MM.1S (cell line): ENCODE data around the gene CDPF1.
"Not testable (repeated sequence)": the region's sequence is repeated elsewhere in the genome, so short reads cannot be mapped to it uniquely, and the experiment has no call there.

Experiments
- DNase-seq: peaks from one replicate; pipeline ENCODE4 v3.0.0-alpha.2; 2015
- H2AFZ ChIP-seq: fragments of 300-600 bp; sonication (generic); 2 replicates; pipeline ENCODE4 v1.6.0; 2016; ENCODE audit warnings: antibody characterized with exemption, low read length
- H3F3A ChIP-seq: fragments of 300-600 bp; sonication (generic); 2 replicates; pipeline ENCODE4 v1.6.1; 2016; ENCODE audit warnings: mild to moderate bottlenecking, antibody characterized with exemption, low read length, moderate library complexity, mixed read lengths; ENCODE audit not compliant: insufficient read depth
- H3K27ac ChIP-seq: fragments of 300-600 bp; sonication (generic); 2 replicates; pipeline ENCODE4 v1.5.1; 2016; ENCODE audit warnings: mild to moderate bottlenecking, low read length
- H3K27me3 ChIP-seq: fragments of 300-600 bp; sonication (generic); replicated peaks from 2 replicates; pipeline ENCODE4 v1.6.0; 2016; ENCODE audit warnings: low read length; ENCODE audit not compliant: insufficient read depth
- H3K36me3 ChIP-seq: fragments of 300-600 bp; sonication (generic); replicated peaks from 2 replicates; pipeline ENCODE4 v1.6.1; 2016; ENCODE audit warnings: mild to moderate bottlenecking, low read length, mixed read lengths; ENCODE audit not compliant: insufficient read depth
- H3K4me1 ChIP-seq: fragments of 300-600 bp; sonication (generic); 2 replicates; pipeline ENCODE4 v1.6.1; 2016; ENCODE audit warnings: low read length, mixed read lengths
- H3K4me2 ChIP-seq: fragments of 300-600 bp; sonication (generic); 2 replicates; pipeline ENCODE4 v1.6.0; 2016; ENCODE audit warnings: low read depth, low read length
- H3K4me3 ChIP-seq: fragments of 300-600 bp; sonication (generic); 2 replicates; pipeline ENCODE4 v1.5.1; 2016; ENCODE audit warnings: low read length, mixed read lengths
- H3K79me2 ChIP-seq: fragments of 300-600 bp; sonication (generic); 2 replicates; pipeline ENCODE4 v1.6.1; 2016; ENCODE audit warnings: mixed run types, low read length, mixed read lengths
- H3K9ac ChIP-seq: fragments of 300-600 bp; sonication (generic); 2 replicates; pipeline ENCODE4 v1.6.1; 2016; ENCODE audit warnings: low read length, mixed read lengths
- H3K9me2 ChIP-seq: fragments of 300-600 bp; sonication (generic); replicated peaks from 2 replicates; pipeline ENCODE4 v1.6.1; 2016; ENCODE audit warnings: mild to moderate bottlenecking, low read length, mixed read lengths; ENCODE audit not compliant: insufficient read depth
- H3K9me3 ChIP-seq: fragments of 300-600 bp; sonication (generic); replicated peaks from 2 replicates; pipeline ENCODE4 v1.6.1; 2016; ENCODE audit warnings: mild to moderate bottlenecking, low read length, mixed read lengths; ENCODE audit not compliant: insufficient read depth
- H4K20me1 ChIP-seq: fragments of 300-600 bp; sonication (generic); 2 replicates; pipeline ENCODE4 v1.6.1; 2016; ENCODE audit warnings: mild to moderate bottlenecking, low read length, moderate library complexity, mixed read lengths; ENCODE audit not compliant: insufficient read depth
- EZH2 ChIP-seq: fragments of 300-600 bp; sonication (generic); optimal IDR thresholded peaks from 2 replicates; pipeline ENCODE3; 2017; ENCODE audit warnings: low read depth, mild to moderate bottlenecking, antibody characterized with exemption, low read length, mixed read lengths
- EZH2phosphoT487 ChIP-seq: fragments of 300-600 bp; sonication (generic); IDR thresholded peaks from 2 replicates; pipeline ENCODE4 v1.6.1; 2018; ENCODE audit warnings: antibody characterized with exemption, low read length
- TF ChIP-seq, protein P1 (sequence below): fragments of 300-600 bp; sonication (generic); IDR thresholded peaks from 2 replicates; pipeline ENCODE4 v1.5.1; 2016; ENCODE audit warnings: antibody characterized with exemption, low read length, mixed read lengths

CDPF1 gene

GRCh38 chr22:46203601-46203980 is 46.5 kb downstream of the CDPF1 start:
- Histone ChIP-seq H3K9me2 (no peaks in the 10 kb centered on the region), H3K9me3 (no peaks in the 10 kb centered on the region), H3K27ac (no peak overlapping the region), H3K4me2 (no peak overlapping the region), H3K9ac (no peak overlapping the region), H3F3A (no peaks in the 10 kb centered on the region), H2AFZ (no peak overlapping the region), H3K27me3 (no peaks in the 10 kb centered on the region), H4K20me1 (no peaks in the 10 kb centered on the region), H3K79me2 (no peaks in the 10 kb centered on the region), H3K36me3 (no peaks in the 10 kb centered on the region), H3K4me1 (no peaks in the 10 kb centered on the region), H3K4me3 (no peak overlapping the region)
- TF ChIP-seq EZH2 (no peak), EZH2phosphoT487 (no peak)
- TF ChIP-seq, protein P1, sequence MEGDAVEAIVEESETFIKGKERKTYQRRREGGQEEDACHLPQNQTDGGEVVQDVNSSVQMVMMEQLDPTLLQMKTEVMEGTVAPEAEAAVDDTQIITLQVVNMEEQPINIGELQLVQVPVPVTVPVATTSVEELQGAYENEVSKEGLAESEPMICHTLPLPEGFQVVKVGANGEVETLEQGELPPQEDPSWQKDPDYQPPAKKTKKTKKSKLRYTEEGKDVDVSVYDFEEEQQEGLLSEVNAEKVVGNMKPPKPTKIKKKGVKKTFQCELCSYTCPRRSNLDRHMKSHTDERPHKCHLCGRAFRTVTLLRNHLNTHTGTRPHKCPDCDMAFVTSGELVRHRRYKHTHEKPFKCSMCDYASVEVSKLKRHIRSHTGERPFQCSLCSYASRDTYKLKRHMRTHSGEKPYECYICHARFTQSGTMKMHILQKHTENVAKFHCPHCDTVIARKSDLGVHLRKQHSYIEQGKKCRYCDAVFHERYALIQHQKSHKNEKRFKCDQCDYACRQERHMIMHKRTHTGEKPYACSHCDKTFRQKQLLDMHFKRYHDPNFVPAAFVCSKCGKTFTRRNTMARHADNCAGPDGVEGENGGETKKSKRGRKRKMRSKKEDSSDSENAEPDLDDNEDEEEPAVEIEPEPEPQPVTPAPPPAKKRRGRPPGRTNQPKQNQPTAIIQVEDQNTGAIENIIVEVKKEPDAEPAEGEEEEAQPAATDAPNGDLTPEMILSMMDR: no peak
- DNase-seq: no peak

- Histone ChIP-seq H3K79me2 (no peaks in the 10 kb centered on the region), H3K9ac (no peak overlapping the region), H3K27ac (no peak overlapping the region), H3K4me2 (no peak overlapping the region), H3F3A (no peaks in the 10 kb centered on the region), H3K4me1 (no peaks in the 10 kb centered on the region), H4K20me1 (no peaks in the 10 kb centered on the region), H2AFZ (no peak overlapping the region), H3K9me3 (no peaks in the 10 kb centered on the region), H3K4me3 (no peak overlapping the region), H3K9me2 (no peaks in the 10 kb centered on the region), H3K36me3 (no peaks in the 10 kb centered on the region), H3K27me3 (no peaks in the 10 kb centered on the region)
- DNase-seq: no peak
- TF ChIP-seq, protein P1: no peak
- TF ChIP-seq EZH2phosphoT487 (no peak), EZH2 (no peak)
Observed at GRCh38 chr22:46202897-46203600, 47.0 kb downstream of the CDPF1 start.

DNA sequence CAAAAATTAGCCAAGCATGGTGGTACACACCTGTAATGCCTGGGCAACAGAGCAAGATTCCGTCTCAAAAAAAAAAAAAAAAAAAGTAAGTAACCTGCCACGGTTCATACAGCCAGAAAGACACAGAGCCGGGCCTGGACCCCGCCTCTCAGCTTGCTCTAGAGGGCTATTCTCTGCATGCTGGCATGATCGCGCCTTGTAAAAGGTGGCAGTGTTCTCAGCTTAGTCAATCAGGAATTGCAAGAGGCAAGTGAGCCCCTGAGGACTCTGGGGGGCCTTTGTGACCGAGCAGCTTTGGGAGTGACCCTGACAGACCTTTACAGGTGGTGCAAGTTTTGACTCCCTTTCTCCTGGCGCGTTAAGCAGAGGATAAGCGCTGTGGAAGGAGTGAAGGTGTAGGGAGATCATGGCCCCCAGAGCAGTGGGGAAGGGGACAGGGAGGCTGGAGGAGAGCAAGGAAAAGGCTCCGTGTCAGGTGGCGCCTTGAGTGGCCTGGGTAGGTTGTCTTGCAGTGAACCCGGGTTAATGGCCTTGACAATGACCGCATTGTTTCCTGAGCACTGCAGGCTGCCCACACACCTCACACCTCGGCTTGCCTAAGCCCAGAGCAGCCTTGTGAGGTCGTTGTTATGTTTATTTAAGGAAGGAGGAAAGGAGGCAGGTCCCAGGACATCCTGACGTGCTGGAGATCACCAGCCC is 48.9 kb downstream of the CDPF1 start:
- Histone ChIP-seq H4K20me1 (no peaks in the 10 kb centered on the region), H3K9me2 (no peaks in the 10 kb centered on the region), H3K36me3 (no peaks in the 10 kb centered on the region), H3K4me1 (no peaks in the 10 kb centered on the region), H3K9ac (no peak overlapping the region), H3K4me3 (no peak overlapping the region), H3F3A (no peaks in the 10 kb centered on the region), H3K27ac (no peak overlapping the region), H3K9me3 (no peaks in the 10 kb centered on the region), H3K27me3 (no peaks in the 10 kb centered on the region), H2AFZ (no peak overlapping the region), H3K4me2 (no peak overlapping the region), H3K79me2 (no peaks in the 10 kb centered on the region)
- no peak for DNase-seq
- TF ChIP-seq EZH2phosphoT487: no peak
- no peak for TF ChIP-seq EZH2
- TF ChIP-seq, protein P1: no peak

GRCh38 chr22:46198806-46199205 is 51.3 kb downstream of the CDPF1 start:
- H2AFZ ChIP-seq, H3K9me2 ChIP-seq, DNase-seq, H4K20me1 ChIP-seq, H3K36me3 ChIP-seq, H3K4me1 ChIP-seq, H3K4me3 ChIP-seq, H3K27ac ChIP-seq, H3K9me3 ChIP-seq, H3K79me2 ChIP-seq, H3K9ac ChIP-seq, H3K27me3 ChIP-seq, H3K4me2 ChIP-seq, H3F3A ChIP-seq: not testable (repeated sequence)
